Amniotic epithelial cell (primary cell): ENCODE measurements around the gene PARM1.

ENCODE experiments used
- DNase-seq: peaks from one replicate; pipeline ENCODE4 v3.0.0-alpha.2; 2010; ENCODE audit warnings: low read depth

PARM1 gene

DNA sequence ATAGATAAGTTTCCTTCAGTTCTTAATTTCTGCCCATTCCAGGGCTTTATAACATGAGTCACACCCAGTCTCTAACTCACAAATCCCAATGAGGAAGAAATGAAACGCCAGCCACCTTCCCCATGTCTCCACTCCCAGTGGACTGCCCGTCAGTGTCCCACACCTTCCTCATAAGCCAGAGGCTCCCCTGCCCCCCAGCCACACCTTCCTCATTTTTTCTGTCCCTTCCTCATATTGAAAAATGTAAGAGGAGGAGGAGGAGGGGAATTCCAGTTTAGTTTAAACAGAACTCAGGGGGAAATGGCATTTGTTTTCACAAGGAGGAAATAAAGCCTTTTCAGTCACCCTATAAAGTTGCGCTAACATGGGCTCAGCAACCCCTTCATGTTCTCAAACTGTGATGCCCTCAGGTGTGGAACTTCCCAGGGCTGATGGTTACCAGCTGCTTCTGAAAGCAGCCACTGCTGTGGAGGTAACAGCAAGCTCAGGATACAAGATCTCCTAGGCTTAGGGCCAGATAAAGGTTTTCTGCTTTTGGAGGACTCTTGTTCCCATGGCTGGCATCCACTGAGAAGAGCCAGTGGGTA lies 97.8 kb downstream of the PARM1 start:
- DNase-seq: no peak

- DNase-seq: no peak
Observed at GRCh38 chr4:75031775-75032174, 98.9 kb downstream of the PARM1 start.

- DNase-seq: no peak
Observed at GRCh38 chr4:75034523-75034922, 101.6 kb downstream of the PARM1 start.

GRCh38 chr4:75035321-75035720 lies 102.4 kb downstream of the PARM1 start:
- no peak for DNase-seq

DNA sequence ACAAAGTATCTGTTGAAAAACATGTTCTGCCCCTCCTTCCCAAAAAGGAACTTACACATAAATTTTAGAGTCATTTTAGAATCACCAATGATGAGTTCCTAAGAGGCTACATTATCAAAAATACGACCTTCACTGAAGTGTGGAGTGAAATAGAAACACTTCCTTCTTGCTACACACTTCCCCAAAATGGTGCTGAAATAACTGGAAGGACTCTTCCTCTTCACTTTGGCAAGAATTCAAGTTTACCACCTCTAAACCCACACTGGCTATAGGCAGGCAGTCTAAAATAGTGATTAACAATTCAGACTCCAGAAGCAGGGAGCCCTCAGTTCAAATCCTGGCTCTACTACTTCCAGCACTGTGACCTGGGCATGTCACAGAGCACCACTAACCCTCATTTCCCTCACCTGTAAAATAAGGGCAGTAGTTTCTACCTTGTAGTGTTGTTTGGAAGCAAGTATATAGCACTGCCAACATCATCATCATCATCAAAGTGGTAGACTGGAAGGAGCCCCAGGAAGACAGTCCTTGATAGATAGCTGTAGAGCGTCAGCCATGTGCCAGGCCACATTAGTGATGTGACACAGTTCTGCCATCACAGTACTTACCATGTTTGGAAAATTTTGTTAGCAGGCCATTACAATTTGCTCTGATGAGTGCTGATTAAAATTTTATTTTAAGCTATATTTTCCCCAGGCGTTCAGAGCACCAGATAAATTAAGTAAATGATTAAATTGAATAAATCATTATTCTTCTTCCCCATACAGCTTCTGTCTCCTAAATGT lies 103.3 kb downstream of the PARM1 start:
- no peak for DNase-seq

DNA sequence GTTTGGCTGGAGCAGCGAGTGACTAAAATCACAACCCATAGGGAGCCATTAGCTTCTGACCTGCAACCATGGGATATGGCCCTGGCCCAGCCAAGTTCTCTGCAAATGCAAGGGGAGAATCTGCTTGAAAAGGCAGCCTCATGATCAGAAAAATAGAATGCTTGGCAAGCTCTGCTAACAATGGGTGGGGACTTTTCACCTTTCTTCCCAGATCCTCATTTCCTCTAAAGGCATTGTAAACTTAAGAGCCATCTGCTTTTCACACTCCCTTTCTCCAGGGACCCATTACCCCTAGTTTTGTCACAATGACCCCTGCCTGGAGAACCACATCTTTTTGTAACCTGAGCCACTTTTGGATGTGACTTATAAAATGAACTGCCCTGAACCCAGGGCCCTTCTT lies 104.3 kb downstream of the PARM1 start:
- DNase-seq: no peak

- no peak for DNase-seq
Observed at GRCh38 chr4:75038376-75038775, 105.5 kb downstream of the PARM1 start.

GRCh38 chr4:75040703-75041102 lies 107.8 kb downstream of the PARM1 start:
- no peak for DNase-seq

DNA sequence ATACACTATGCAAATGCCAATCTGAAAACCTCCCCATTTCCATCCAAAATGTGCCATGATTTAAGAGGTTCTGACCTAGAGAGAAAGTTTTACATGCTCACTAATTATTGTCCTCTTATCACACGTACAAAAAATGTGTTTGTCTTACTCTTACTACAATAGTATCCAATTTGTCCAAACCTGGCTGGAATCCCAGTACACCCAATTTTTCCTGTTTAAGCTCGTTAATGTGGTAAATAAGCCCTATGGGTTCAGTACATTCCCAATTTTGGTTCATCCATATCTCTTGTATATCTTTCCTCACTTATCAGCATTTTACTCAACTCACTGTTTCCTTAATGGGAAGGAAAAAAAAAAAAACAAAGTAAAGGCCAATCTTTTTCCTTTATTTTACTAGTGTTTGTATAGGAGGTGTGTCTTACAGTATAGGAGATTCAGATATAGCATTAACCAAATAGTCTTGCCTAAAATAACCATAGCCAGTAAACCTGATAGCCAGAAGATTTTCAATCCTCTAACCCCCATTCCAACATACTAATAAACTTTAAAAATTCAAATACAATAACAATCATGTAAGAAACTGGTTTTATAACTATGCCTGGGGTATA lies 109.8 kb downstream of the PARM1 start:
- DNase-seq: no peak

DNA sequence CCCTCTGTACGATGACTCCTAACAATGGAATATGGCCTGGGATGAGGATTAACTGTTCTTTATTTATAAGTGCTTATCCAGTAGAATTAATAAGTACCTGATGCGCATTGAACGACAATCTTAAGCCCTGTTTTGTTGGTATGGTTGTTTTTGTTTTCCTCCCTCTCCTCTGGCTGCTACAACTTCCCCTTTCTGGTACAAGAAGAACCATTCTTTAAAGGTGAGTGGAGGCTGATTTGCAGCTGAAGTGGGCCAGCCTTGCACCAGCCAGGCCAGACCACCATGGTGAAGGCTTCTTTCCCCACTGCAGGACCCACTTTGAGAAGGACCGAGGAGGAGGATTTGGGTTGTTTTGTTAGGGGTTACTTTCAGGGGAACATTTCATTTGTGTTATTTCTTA lies 113.3 kb downstream of the PARM1 start:
- DNase-seq: no peak

GRCh38 chr4:75046641-75047040 lies 113.7 kb downstream of the PARM1 start:
- no peak for DNase-seq

DNA sequence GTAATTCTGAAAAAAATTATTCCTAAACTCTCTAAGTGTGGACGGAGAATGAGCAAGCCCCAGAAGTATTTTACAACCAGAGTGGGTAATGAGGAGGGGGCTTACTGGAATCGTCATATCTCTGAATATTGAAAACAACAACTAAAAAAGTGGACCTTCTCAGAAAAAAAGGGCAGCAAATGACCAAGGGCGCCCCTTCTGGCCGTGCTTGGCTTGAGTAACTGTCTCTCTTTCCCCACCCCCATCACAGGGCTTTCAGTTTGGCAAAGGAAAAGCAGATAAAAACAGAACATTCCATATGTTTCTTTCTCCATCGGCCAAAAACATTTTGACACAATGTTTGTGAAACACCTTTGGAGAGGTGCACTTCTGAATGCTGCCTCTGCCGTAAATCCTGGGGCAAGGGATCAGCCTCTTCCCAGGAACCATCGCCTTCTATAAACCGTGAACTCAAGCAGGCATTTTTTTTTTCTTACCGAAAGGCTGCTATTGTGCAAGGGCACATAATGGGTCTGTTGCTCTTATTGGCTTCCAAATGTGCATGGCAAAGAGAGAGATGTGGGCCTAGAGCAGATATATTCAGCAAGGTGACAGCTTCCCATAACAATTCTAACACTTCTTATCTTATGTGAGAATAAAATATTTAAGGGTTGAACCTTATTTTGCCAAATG lies 115.4 kb downstream of the PARM1 start:
- peak; percentile 12 for DNase-seq

- DNase-seq: no peak
Observed at GRCh38 chr4:75051431-75051830, 118.5 kb downstream of the PARM1 start.

- no peak for DNase-seq
Observed at GRCh38 chr4:75053352-75053751, 120.4 kb downstream of the PARM1 start.

- DNase-seq: peak; percentile 47
Observed at GRCh38 chr4:75054078-75054477, 121.2 kb downstream of the PARM1 start.

DNA sequence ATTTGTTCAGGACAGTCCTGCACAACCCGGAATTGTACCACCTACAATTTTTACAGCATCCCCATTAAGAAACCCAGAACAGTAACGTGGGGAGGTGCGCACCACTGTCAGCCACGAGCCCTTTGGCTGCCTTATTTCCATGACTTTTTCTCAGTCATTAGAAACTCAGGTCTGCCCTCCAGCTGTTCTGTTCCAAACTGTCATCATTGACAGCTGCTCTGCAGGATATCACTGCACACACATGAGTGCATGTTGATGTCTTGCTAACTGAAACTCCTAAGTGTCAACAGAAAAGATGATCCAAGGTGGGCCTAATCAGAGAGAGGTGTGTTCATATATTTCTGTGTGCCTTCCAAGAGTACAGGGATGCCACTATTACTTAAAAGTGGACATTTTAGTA lies 123.4 kb downstream of the PARM1 start:
- DNase-seq: no peak

- DNase-seq: no peak
Observed at GRCh38 chr4:75057369-75057768, 124.5 kb downstream of the PARM1 start.

DNA sequence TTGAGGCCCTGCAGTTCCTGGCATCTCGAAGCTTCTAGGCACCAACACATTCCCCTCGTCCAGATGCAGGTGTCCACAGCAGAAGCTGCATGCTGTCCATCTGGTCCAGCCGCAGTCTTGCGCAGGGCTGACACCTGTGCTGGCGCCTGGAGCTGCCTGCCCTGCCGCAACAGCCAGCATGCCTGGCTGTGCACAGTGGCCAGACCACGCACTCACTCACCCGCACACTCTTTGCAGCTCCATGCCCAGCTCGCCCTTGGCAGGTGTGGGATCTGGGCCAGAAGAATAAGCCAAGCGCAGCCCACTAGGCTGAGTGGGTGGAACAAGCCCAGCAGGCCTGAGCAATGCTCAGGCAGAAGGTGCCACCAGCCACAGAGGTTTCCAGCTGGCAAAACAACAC lies 125.6 kb downstream of the PARM1 start:
- DNase-seq: no peak

- no peak for DNase-seq
Observed at GRCh38 chr4:75063433-75063832, 130.5 kb downstream of the PARM1 start.

GRCh38 chr4:75065909-75066308 lies 133.0 kb downstream of the PARM1 start:
- no peak for DNase-seq

- no peak for DNase-seq
Observed at GRCh38 chr4:75069493-75070074, 136.7 kb downstream of the PARM1 start.

DNA sequence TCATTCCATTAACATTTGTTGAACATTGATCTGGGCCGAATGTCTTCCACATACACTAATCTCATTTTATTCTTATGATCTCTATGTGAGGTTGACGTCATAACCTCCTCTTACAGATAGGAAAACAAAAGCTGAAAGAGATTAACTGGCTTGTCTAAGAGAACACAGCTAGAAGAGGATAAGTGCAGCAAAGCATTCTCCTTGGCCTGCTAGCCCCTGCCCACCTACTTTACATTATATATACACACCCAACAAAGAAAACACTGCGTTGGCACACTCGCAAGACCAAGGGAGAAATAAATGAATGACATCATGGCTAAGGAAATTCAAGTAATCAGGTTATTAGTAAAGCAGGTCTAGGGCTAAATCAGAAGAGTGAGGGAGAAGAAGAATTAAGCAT lies 138.4 kb downstream of the PARM1 start:
- no peak for DNase-seq

- no peak for DNase-seq
Observed at GRCh38 chr4:75080888-75081287, 148.0 kb downstream of the PARM1 start.
